K562 (cell line): ENCODE data around the gene ZNF556.

Experiments used
- ETV6 ChIP-seq, 3 experiments: fragments of 150-350 bp in 1 of 3; sonication (generic) in 1 of 3; formaldehyde crosslinking in 1 of 3; IDR thresholded peaks; 2 replicates each; pipeline versions ENCODE4 v1.6.1 to v1.8.0; 2014 to 2022; ENCODE audit warnings: borderline replicate concordance in 2 of 3, low read depth in 2 of 3, antibody characterized with exemption in 1 of 3, low read length in 1 of 3, mild to moderate bottlenecking in 1 of 3, missing genetic modification reagents in 1 of 3
- PHF8 ChIP-seq: fragments of 200-600 bp; sonication (generic); IDR thresholded peaks from 2 replicates; pipeline ENCODE4 v1.6.1; 2012; ENCODE audit warnings: mixed run types, mild to moderate bottlenecking, inconsistent platforms, low read length, moderate library complexity, borderline replicate concordance
- POLR2AphosphoS5 ChIP-seq: IDR thresholded peaks from 2 replicates; pipeline ENCODE4 v1.6.1; 2011; ENCODE audit warnings: mild to moderate bottlenecking, low read depth, low read length, moderate library complexity; ENCODE audit not compliant: control insufficient read depth, insufficient read depth
- USF2 ChIP-seq: sonication (generic); formaldehyde crosslinking; IDR thresholded peaks from 2 replicates; pipeline ENCODE4 v1.5.0; 2020; ENCODE audit warnings: missing genetic modification reagents
- YY1 ChIP-seq, 3 experiments: IDR thresholded peaks; 2 replicates each; pipeline ENCODE4 v1.6.1; 2011; ENCODE audit warnings: low read length in 2 of 3, mild to moderate bottlenecking in 2 of 3, moderate library complexity in 2 of 3, borderline replicate concordance in 1 of 3, control low read depth in 1 of 3, low read depth in 1 of 3; ENCODE audit not compliant: insufficient read depth in 3 of 3, insufficient replicate concordance in 2 of 3, control insufficient read depth in 1 of 3, insufficient read length in 1 of 3; ENCODE audit errors: extremely low read depth in 1 of 3
- ZNF280B ChIP-seq: fragments of 250-450 bp; sonication (Bioruptor Pico); IDR thresholded peaks from 2 replicates; pipeline ENCODE4 v1.5.1; 2021; ENCODE audit warnings: mild to moderate bottlenecking
- ZNF431 ChIP-seq: sonication (generic); formaldehyde crosslinking; IDR thresholded peaks from 2 replicates; pipeline ENCODE4 v1.8.0; 2022; ENCODE audit warnings: mild to moderate bottlenecking, missing genetic modification reagents
- ZNF583 ChIP-seq: fragments of 250-450 bp; sonication (Bioruptor Pico); IDR thresholded peaks from 2 replicates; pipeline ENCODE4 v1.4.0; 2020
- TF ChIP-seq, protein P1 (sequence below): fragments of 250-450 bp; sonication (Bioruptor Pico); IDR thresholded peaks from 2 replicates; pipeline ENCODE4 v1.4.0; 2020

DNA sequence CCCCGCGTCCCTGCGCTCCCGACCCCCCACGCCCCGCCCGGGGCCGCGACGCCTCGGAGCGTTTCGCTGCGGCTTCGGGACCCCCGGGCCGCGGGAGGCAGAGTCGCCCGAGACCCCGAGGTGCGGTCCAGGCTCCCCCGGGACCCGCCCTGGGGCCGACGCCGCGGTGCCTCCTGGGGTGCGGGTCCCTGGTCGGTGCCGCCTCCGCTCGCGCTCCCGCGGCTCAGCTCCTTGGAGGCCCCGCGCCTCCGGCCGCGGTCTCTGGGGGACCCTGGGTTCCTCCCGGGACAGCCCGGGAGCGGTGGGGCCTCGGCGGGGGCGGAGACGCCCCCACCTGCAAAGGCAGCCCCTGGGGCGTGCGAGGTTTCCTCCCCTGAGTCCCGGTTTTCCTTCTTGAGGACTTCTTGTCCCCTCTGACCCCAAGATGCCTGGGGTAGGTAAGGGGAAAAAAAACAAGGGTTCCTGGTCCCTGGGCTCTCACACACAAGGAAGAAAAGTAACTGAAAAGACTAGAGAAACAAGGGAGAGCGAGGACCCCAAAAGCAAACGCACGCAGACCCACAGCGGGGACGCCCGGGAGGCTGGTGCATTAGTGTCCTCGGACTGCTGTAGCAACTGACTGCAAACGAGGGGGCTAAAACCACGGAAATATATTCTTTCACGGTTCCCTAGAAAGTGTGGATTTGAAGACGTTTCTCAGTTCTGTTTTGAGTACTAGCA, 25.1 kb upstream of the ZNF556 start:
- TF ChIP-seq POLR2AphosphoS5 (no peak), ZNF431 (CRISPR knock-in tag) (no peak), YY1 (IDR thresholded peaks at IDR 0.05; ENCODE audit: borderline replicate concordance in 1 of 3, control insufficient read depth in 1 of 3, extremely low read depth in 1 of 3, insufficient read depth in 3 of 3, insufficient read length in 1 of 3, insufficient replicate concordance in 2 of 3, low read depth in 1 of 3, low read length in 2 of 3) (no peak), PHF8 (no peak), ETV6 (IDR thresholded peaks at IDR 0.05; ENCODE audit: borderline replicate concordance in 1 of 2, low read depth in 2 of 2, low read length in 1 of 2) (no peak), ETV6 (CRISPR knock-in tag; IDR thresholded peaks at IDR 0.05; ENCODE audit: borderline replicate concordance) (no peak), USF2 (CRISPR knock-in tag) (no peak), ZNF280B (CRISPR knock-in tag) (no peak), ZNF583 (no peak)
- TF ChIP-seq, protein P1, sequence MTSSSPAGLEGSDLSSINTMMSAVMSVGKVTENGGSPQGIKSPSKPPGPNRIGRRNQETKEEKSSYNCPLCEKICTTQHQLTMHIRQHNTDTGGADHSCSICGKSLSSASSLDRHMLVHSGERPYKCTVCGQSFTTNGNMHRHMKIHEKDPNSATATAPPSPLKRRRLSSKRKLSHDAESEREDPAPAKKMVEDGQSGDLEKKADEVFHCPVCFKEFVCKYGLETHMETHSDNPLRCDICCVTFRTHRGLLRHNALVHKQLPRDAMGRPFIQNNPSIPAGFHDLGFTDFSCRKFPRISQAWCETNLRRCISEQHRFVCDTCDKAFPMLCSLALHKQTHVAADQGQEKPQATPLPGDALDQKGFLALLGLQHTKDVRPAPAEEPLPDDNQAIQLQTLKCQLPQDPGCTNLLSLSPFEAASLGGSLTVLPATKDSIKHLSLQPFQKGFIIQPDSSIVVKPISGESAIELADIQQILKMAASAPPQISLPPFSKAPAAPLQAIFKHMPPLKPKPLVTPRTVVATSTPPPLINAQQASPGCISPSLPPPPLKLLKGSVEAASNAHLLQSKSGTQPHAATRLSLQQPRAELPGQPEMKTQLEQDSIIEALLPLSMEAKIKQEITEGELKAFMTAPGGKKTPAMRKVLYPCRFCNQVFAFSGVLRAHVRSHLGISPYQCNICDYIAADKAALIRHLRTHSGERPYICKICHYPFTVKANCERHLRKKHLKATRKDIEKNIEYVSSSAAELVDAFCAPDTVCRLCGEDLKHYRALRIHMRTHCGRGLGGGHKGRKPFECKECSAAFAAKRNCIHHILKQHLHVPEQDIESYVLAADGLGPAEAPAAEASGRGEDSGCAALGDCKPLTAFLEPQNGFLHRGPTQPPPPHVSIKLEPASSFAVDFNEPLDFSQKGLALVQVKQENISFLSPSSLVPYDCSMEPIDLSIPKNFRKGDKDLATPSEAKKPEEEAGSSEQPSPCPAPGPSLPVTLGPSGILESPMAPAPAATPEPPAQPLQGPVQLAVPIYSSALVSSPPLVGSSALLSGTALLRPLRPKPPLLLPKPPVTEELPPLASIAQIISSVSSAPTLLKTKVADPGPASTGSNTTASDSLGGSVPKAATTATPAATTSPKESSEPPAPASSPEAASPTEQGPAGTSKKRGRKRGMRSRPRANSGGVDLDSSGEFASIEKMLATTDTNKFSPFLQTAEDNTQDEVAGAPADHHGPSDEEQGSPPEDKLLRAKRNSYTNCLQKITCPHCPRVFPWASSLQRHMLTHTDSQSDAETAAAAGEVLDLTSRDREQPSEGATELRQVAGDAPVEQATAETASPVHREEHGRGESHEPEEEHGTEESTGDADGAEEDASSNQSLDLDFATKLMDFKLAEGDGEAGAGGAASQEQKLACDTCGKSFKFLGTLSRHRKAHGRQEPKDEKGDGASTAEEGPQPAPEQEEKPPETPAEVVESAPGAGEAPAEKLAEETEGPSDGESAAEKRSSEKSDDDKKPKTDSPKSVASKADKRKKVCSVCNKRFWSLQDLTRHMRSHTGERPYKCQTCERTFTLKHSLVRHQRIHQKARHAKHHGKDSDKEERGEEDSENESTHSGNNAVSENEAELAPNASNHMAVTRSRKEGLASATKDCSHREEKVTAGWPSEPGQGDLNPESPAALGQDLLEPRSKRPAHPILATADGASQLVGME (CRISPR knock-in tag): no peak
